CD4-positive, alpha-beta T cell treated with Interleukin-17A for 1 hour (primary cell): ENCODE data around the gene HIP1R.
"Not testable (repeated sequence)": the region's sequence is repeated elsewhere in the genome, so short reads cannot be mapped to it uniquely, and the experiment has no call there.

Experiments used
- DNase-seq: peaks from one replicate; pipeline ENCODE4 v3.0.0-alpha.2; 2020

HIP1R gene

GRCh38 chr12:122834921-122835749 lies at the start of gene HIP1R:
Gene HIP1R (plus strand): TSS chr12:122835457. CDS start chr12:122835551, 94 bp downstream.
- peak; percentile 61 for DNase-seq

GRCh38 chr12:122785503-122785902 lies 49.8 kb upstream of the HIP1R start:
- DNase-seq, result no peak

GRCh38 chr12:122788387-122788786 lies 46.9 kb upstream of the HIP1R start:
- DNase-seq, result no peak

- no peak for DNase-seq
Measured at GRCh38 chr12:122789637-122790036, 45.6 kb upstream of the HIP1R start.

- no peak for DNase-seq
Measured at GRCh38 chr12:122790393-122791075, 44.7 kb upstream of the HIP1R start.

- peak; percentile 71 for DNase-seq
Measured at GRCh38 chr12:122793685-122794106, 41.6 kb upstream of the HIP1R start.

- no peak for DNase-seq
Measured at GRCh38 chr12:122795807-122796206, 39.5 kb upstream of the HIP1R start.

- DNase-seq, result no peak
Measured at GRCh38 chr12:122799641-122800243, 35.5 kb upstream of the HIP1R start.

- DNase-seq, result no peak
Measured at GRCh38 chr12:122803937-122804336, 31.3 kb upstream of the HIP1R start.

GRCh38 chr12:122804957-122805356 lies 30.3 kb upstream of the HIP1R start:
- DNase-seq, result not testable (repeated sequence)

GRCh38 chr12:122807651-122808050 lies 27.6 kb upstream of the HIP1R start:
- no peak for DNase-seq

- DNase-seq, result no peak
Measured at GRCh38 chr12:122811777-122812176, 23.5 kb upstream of the HIP1R start.

- DNase-seq, result no peak
Measured at GRCh38 chr12:122813310-122813713, 21.9 kb upstream of the HIP1R start.

GRCh38 chr12:122819209-122819785 lies 16.0 kb upstream of the HIP1R start:
- no peak for DNase-seq

- DNase-seq, result no peak
Measured at GRCh38 chr12:122820138-122820537, 15.1 kb upstream of the HIP1R start.

GRCh38 chr12:122820838-122821271 lies 14.4 kb upstream of the HIP1R start:
- no peak for DNase-seq

GRCh38 chr12:122823429-122823828 lies 11.8 kb upstream of the HIP1R start:
- no peak for DNase-seq

- DNase-seq, result no peak
Measured at GRCh38 chr12:122825773-122826724, 9.2 kb upstream of the HIP1R start.

GRCh38 chr12:122827258-122827657 lies 8.0 kb upstream of the HIP1R start:
- no peak for DNase-seq

GRCh38 chr12:122830517-122831214 lies 4.6 kb upstream of the HIP1R start:
- no peak for DNase-seq
